OCI-LY1 (cell line): ENCODE data around the gene PRKCB.

ENCODE experiments used
- CTCF ChIP-seq: fragments of 200-600 bp; sonication (generic), shearing (Covaris generic); IDR thresholded peaks from 2 replicates; pipeline ENCODE4 v1.5.1; 2017; ENCODE audit warnings: mild to moderate bottlenecking, antibody characterized with exemption, low read length, moderate library complexity, mixed read lengths
- EZH2 ChIP-seq: fragments of 200-600 bp; sonication (generic), shearing (Covaris generic); IDR thresholded peaks from 2 replicates; pipeline ENCODE4 v1.8.0; 2017; ENCODE audit warnings: borderline replicate concordance, mixed run types, mild to moderate bottlenecking, antibody characterized with exemption, low read length, moderate library complexity, mixed read lengths

GRCh38 chr16:24007391-24007790 lies 171.6 kb downstream of the PRKCB start:
- TF ChIP-seq CTCF, result no peak
- TF ChIP-seq EZH2, result no peak
